Erythroblast (primary cell): Measurements from ENCODE around the gene CROCC2.

Experiments
- DNase-seq, 2 experiments: peaks; one replicate each; lab custom pipeline; 2025; lab: John Stamatoyannopoulos, UW
- GATA1 ChIP-seq: IDR thresholded peaks from 2 replicates; pipeline ENCODE4 v1.6.1; 2011; ENCODE audit warnings: low read depth, mild to moderate bottlenecking, control low read depth, low read length, moderate library complexity
- POLR2A ChIP-seq: IDR thresholded peaks from 2 replicates; pipeline ENCODE4 v1.6.1; 2011; ENCODE audit warnings: mild to moderate bottlenecking, low read length

CROCC2 gene

DNA sequence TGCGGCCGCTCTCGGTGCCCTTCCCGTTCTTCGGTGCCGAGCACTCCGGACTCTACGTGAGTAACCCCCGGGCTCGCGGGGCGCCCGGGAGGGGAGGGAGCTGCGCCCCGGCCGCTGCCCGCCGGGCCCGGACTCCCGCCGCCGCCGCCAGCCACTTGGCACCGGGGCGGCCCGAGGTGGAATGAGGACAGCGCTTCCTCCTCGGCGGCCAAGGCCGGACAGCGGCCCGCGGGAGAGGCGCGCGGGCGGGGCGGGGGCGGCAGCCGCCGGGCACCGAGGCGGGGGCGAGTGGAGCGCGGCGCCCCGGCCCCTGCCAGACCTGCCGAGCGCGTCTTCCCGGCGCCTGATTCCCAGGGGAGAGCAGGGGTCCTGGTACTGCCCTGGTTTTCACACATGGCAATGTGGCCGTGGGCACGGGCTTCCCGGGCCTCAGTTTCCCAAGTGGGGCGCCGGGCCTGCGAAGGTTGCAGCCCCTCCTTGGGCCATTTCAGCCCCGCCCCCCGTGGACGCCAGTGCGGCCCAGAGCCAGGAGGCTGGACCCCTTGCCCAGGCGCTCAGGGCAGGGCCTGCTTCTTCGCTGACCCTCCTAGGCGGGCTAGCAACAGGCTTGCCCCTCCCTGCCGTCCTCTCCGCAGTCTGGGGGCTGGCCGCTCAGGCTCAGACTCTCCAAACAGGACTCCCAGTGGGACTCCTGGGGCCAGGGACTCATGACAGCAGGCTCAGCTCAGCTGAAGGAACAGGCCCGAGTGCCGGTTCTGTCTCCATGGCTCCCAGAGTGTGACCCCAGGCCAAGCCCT is 93.1 kb downstream of the CROCC2 start:
- no peak for TF ChIP-seq POLR2A
- TF ChIP-seq GATA1: no peak
- no peak for DNase-seq

DNA sequence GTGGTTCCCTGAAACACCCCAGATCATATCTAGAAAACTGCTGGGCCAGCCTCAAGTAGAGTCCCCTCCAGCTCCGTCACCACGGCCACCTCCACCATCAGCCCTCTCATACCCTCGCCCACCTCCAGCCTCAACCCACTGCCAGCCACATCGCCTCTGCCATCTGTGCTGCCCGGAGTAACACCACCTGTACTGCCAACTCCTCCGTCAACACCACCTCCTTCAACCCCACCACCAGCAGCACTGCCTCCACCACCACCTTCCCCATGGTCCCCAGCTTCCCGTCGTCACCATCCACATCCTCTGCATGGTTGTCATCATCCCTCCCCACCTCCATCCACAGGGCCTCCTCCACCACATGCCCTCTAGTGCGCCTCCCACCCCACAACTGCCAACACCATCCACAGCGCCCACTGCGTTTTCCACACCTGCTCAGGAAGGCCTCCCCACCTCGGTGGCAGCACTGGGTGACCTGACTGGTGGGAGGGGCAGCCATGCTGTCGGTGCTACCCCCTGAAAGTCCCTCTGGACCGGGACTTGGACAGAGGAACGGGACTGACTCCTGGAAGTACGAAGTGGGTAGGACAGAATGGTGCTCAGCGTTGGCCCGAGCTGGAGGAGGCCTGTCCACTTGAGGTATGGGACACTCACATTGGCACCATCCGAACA is 93.9 kb downstream of the CROCC2 start:
- no peak for DNase-seq
- TF ChIP-seq GATA1 (no peak), POLR2A (no peak)

- no peak for DNase-seq
- no peak for TF ChIP-seq POLR2A
- TF ChIP-seq GATA1: no peak
Observed at GRCh38 chr2:241000831-241001321, 94.7 kb downstream of the CROCC2 start.

DNA sequence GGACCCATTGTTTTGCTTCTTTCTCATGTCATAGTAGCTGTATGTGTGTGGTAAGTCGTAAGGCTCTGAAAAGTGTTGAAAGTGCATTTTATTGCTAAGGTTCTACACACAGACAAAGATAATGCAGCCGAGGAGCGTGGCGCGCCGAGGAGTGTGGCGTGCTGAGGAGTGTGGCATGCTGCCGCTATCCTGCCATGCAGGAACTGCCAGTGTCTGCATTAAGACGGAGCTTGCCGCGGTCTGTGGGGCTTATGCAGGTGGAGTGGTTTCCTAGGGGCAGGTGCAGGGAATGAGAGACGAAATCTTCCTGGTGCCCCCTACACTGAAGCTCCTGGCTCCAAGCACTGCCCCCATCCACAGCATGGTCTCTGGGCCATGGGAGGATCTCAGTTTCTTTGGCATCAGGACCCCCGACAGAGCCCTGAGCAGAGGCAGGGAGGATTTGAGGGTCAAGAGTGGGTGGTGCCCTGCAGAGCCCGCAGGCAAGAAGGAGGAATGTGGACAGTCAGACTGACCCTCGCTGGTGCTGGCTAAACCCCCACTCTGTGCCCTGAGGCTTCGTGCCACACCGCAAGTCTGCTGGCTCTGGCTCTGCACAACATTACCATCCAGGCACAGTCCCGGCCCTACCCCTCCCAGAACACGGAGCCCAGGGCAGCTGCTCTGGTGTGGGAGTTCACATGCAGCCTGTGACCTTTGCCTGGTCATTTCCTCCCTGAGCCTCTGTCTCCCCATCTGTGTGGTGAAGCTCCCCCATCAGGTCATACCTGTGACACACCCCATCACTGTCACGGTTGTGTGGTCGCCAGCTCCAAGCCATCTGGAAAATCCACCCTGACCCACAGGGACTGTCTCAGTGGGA is 95.5 kb downstream of the CROCC2 start:
- DNase-seq: no peak
- TF ChIP-seq POLR2A (no peak), GATA1 (no peak)

GRCh38 chr2:241002275-241003046 is 96.3 kb downstream of the CROCC2 start:
- DNase-seq: no peak
- TF ChIP-seq POLR2A (no peak), GATA1 (no peak)

DNA sequence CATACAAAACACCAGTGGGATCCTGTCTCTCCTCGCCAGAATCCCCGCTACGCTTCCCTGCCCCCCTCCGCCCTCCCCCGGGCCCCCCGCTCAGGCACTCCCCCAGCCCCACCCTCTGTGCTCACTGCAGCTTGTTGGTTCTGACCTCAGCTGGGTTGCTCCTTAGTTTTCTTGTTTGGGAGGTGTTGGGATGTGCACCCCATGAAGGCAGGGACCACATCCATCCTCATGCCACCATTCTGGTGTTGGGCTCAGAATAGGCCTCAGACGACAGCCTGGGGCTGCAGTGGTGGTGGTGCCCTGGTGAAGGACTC is 96.9 kb downstream of the CROCC2 start:
- TF ChIP-seq GATA1 (no peak), POLR2A (no peak)
- no peak for DNase-seq

GRCh38 chr2:241003369-241003768 is 97.2 kb downstream of the CROCC2 start:
- TF ChIP-seq GATA1 (no peak), POLR2A (no peak)
- DNase-seq: no peak

DNA sequence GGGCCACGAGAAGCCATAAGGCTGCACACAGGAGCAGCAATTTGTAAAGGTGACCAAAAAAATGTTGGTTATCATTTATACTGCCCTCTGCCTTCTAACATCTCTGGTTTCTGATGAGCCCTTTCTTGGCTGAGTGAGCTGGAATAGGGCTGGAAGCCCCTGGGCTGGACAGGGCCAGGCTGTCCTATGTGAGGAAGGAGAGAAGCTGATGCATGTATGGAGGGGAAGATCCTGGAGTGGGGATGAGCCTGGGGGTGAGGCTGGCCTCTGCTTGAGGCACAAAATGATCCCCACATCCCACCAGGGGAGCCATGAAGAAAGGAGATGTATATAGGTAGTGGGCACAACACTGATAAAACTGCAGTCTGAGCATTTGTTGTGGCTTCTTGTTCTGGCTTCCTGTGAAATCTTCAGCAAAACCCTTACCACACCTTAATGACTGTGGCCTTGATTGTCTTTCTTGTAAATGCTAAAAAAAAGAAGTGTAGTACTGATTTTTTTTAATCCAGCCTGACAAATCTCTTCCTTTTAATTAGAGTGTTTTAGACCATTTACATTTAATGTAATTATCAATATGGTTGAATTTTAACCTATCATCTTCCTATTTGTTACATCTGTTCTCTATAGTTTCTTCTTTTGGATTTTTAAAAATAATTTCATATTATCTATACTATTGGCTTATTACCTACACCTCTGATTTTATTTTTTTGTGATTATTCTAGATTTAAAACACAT is 97.9 kb downstream of the CROCC2 start:
- no peak for DNase-seq
- TF ChIP-seq GATA1: no peak
- no peak for TF ChIP-seq POLR2A

DNA sequence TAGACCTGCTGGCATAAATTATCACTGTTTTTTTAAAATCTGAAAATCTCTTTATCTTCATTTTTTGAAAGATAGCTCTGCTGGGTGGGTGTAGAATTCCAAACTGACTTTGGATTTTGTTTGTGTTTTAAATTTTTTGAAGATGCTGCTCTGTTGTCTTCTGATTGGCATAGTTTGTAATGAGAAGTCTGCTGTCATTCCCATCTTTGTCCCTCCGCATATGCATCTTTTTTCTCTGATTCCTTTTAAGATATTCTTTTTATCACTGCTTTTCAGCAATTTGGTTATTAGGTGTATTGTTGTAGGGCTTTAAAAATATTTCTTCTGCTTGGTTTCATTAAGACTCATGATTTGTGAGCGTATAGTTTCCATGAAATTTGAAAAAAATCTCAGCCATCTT is 99.4 kb downstream of the CROCC2 start:
- DNase-seq: no peak
- TF ChIP-seq POLR2A (no peak), GATA1 (no peak)

- no peak for TF ChIP-seq GATA1
- no peak for DNase-seq
Observed at GRCh38 chr2:241006412-241006811, 100.3 kb downstream of the CROCC2 start.

- no peak for DNase-seq
Observed at GRCh38 chr2:241007111-241007510, 101.0 kb downstream of the CROCC2 start.

GRCh38 chr2:241007880-241008710 is 102.0 kb downstream of the CROCC2 start:
- no peak for DNase-seq
- no peak for TF ChIP-seq GATA1

More at GRCh38 chr2:241007111-241007510, 101.0 kb downstream of the CROCC2 start:
- TF ChIP-seq POLR2A (no peak), GATA1 (no peak)
